OCI-M2 (cell line): Measurements from ENCODE around the gene CABLES2.
"Not testable (repeated sequence)": the region's sequence is repeated elsewhere in the genome, so short reads cannot be mapped to it uniquely, and the experiment has no call there.

Experiments
- DNase-seq: peaks from one replicate; lab custom pipeline; 2025; ENCODE audit not compliant: unreplicated experiment; lab: John Stamatoyannopoulos, UW

Gene CABLES2

DNA sequence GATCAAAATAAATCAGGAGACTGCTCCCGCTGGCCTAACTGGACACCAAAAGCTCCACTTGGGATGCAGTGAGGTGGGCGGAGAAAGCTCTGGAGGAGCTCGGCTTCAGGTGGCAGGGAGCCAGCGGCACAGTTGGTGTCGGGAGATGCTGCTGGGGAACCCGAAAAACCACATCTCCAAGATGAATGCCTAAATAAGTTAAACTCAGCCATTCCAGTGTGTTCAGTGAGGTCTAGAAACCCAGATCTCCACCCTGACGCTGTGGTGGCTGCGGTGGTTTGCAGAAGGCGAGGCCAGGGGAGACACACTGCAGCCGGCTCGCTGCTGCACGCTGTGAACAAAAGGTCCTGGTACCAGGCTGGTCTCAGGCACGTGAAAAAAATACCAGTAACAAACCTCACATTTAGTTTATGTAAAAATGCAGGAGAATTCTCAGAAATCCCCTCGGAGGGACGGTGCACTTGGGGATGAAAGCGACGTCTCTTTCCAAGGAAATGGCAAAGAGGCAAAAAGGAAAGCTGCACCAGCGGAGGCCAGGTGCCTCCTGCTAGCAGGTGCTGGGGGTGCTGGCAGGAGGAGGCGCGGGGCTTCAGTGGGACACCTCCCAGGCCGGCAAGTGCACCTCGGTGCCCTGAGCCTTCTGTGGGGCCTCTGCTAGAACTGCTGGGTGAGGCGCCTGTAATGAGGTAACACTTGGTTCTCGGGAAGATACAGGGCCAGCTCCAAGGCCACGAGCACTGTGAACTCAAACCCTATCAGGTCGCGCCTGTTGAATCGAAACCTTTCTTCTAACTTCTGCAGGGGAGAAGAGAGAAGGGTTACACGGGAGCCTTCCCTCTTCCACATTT, 16.5 kb downstream of the CABLES2 start:
- DNase-seq = no peak

DNA sequence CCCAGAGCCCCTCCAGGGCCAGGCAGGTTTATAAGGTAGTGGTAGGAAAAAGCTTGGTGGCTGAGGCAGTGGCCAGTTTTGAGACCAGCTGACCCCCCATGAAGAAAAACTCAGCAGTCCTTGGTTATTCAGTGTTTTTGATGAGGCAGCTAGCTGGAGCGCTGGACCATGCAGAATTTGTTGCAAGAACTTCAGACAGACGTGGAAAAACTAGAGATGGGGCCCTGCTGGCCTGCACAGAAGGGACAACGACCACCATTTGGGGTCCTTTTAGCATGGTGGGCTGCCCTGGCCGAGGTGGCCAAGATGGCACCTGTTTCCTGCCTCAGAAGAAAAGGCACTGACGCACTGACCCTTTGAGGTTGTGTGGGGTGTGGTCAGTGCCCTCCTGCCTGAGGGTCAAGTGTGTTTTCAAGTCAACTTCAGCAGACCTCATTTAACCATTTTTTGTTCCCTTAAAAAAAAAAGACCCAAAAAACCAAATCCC, 17.4 kb downstream of the CABLES2 start:
- no peak for DNase-seq

DNA sequence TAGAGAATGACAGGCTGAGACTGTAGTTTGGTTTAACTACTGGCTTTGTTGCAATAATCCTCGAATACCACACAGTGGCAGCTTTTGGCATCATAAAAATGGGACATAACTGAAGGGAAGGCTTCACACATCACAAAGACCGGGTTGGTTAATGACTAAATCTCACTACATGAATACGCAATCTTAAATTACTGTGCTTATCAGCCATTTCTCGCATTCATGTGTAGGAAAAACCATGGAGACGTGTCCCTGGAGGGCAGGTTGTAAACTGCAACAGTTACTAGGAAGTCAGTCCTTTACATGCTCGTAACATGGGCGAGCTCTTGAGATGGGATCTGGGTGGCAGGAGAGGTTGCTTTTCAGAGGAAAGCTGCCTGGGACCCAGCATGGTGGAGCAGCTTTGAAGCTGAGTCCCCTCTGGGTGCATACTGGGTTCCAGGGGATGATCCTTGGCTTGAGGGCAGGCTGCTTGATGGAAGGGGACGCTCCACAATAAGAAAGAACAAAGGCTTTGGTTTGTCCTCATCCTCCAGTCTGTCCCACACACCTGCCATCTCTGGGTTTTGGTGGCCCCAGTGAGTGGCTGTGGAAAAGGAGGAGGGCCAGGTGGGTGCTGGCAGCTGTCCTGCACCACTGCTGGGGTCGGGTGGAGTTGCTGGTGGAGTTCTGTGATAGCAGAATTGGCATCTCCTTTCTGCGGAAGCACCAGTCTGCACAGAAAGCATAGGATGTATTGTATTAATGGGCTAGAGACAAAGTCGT, 18.1 kb downstream of the CABLES2 start:
- no peak for DNase-seq

DNA sequence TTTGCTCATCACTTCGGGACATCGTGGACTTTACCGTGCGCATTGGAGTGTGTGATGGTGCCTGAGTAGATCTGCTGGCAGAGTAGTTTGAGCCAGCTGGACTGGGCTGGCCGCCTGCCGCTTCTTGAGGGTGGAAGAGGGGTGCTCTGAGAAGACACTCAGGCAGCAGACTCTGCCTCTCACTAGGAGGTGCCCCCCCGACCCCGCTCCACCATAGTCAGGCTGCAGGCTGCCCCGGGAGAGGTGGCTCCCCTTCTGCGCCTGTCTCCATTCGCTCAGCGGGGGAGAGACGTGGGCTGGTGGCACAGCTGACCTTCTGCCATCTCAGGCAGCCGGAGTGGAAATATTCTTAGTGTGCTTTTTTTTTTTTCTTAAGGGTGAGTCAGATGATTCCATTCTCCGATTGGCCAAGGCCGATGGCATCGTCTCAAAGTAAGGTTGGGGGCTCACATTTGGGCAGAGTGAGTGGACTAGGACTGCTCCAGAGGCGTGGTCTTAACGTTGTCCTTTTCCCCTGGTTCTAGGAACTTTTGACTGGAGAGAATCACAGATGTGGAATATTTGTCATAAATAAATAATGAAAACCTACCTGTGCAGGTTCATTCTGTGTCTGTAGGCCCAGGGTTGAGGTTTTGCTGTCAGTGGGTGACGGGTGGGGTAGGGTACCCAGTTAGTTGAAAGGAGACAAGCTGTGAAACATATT, 19.0 kb downstream of the CABLES2 start:
- no peak for DNase-seq

DNA sequence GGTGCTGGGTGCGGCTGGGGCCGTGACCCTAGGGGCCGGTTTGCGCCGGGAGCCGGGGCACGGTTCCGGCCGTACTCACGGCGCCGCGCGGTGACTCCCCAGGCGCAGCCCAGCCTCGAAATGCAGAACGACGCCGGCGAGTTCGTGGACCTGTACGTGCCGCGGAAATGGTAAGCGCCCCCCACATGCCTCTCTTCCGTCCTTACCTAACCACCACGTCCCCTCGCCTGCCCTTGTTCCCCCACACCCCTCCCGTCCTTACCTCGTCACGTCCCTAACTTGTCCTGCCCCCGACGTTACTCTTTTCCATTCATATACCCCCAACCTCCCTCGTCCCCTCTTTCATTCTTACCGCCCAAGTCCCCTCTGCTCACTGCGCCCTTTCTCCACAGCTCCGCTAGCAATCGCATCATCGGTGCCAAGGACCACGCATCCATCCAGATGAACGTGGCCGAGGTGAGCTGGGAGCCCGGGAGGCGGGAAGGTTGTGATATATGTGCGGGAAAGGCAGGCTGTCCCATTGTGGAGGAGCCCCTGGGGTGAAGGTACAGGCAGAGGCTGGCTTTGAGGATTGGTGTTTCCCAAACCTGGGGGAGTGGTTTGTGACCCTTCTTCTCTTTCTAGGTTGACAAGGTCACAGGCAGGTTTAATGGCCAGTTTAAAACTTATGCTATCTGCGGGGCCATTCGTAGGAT, 19.7 kb downstream of the CABLES2 start:
- no peak for DNase-seq

DNA sequence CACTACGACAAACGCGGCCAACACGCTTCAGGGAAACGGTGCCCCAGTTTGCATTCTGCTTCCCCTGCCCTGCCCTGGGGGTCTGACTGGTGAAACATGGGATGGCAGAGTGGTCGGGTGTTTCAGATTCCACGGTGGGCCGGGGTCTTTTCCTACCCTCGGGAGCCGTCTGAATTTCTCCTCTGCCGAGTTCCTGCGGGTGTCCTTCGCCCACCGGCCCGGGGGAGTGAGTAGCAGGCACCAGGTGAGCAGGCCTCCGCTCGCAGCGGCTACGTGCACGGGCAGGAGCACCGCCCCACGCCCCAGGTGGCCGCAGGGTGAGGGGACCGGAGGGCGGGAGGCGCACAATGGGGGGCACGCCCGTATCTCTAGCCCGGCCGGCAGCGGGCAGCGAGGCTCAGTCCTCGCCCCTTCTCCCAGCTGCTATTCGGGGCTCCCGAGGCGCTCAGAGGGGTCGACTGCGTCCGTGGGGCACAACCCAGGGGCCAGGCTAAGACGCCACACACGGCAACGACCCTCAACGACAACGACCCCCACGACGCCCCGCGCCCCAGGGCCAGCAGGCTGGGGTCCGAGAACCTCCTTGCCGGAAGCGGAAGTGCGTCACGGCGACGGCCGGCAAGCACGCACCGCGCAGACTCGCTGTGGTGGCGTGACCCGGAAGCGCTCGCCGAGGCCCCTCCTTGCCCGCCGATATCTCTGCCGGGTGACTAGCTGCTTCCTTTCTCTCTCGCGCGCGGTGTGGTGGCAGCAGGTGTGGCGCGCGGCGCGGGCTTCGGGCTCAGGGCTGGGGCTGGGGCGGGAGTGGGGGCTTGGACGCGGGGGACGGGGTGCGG, 20.5 kb downstream of the CABLES2 start, which contains the start of gene RPS21:
RPS21 (plus strand) TSS at position 721 of the 836 bp plus-strand sequence. CDS start 236 bp downstream, outside the sequence.
- DNase-seq = peak; percentile 55

DNA sequence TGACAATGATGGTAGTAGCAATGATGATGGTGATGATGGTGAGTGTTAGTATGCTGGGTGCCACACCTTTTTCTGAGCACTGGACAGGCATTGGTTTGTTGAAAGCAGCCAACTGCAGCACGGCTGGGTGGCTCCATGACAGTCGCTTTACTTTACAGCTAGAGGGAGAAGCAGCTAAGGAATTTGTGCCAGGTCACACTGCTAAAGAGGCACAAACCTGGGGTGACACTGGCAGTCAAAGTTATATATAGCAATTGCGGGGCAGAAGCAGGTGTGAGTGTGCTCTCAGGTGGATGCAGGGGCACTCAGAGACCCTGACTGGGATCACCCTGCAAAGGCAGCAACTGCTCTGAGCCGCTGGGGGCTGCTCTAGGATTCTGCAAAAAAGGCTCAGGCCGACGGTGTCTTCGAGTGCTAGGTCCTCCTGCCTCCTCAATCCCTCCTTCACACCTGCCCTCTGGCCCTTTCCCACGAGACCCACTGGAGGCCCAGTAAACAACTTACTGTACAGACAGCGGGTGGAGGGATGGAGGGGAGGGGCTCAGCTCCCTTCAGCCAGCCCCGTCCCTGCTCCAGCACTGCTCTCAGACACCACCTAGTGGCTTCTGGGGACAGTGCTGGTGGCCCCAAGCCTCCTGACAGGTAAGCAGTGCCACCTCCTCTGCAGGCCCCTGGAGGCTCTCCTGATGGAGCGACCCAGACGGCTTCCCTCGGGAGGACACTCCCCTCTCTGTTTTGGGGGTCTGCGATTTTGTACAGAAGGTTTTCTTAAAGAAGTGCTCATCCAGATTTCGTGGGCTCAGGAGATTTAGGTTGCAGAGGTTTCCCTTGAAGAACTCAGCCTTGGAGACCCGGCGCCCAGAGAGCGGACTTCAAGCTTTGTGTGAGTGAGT, 24.5 kb downstream of the CABLES2 start:
- peak; percentile 37 for DNase-seq

DNA sequence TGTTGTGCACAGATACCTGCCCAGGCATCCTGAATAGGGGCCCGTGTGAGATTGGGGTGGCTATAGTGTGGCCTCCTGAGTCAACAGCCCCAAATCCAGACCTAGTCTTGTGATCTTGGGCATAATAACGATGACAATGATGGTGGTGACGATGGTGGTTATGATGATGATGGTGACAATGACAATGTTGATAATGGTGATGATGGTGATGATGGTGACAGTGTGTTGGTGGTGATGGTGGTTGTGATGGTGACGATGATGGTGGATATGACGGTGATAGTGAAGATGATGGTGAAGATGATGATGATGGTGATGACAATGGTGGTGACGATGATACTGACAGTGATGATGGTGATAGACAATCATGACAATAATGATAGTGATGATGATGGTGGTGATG, 25.2 kb downstream of the CABLES2 start:
- no peak for DNase-seq

DNA sequence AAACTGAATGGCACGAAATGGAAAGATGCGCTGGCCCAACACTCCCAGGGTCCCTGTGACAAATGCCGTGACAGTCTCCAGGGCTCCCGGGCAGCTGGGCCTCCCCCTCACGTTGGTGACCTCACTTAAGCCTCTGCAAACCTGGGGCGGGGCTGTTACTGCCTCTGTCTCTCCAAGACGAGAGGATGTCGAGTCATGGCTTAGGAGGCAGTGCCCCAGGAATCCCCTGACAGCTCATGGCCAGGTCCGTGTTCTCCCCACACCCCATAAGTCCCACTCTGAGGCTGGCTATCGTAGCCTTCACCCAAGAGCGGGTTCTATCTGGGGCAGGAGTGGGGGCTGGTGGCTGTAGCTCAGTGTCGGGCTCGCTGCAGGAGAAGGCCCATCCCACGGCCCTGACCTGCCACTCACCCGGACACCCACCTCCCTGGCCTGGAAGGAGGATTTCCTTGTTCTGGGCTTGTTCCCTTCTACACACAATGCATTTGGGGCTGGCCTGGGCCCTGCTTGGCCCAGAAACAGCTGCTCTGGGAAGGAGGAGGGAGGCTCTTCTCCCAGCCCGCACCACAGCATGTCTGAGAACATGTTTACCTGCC, 25.8 kb downstream of the CABLES2 start:
- no peak for DNase-seq

DNA sequence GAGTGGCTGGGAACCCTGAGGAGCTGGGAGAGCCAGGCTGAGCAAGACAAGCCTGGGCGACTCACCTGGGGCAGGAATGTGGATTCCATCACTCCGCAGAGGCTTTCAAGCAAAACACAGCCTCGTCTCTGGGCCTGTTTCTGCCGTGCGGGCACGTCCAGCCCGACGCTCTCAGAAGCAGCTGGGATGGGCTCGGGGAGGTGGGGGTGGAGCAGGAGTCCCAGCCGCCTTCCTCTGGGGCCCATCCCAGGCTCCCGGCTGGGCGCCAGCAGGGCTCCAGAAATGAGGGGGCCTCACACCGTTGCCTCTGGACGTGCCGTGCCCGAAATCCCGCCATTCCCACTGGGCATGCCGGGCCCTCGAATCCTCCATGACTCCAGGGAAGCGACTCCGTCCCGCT, 28.9 kb downstream of the CABLES2 start:
- DNase-seq = no peak

DNA sequence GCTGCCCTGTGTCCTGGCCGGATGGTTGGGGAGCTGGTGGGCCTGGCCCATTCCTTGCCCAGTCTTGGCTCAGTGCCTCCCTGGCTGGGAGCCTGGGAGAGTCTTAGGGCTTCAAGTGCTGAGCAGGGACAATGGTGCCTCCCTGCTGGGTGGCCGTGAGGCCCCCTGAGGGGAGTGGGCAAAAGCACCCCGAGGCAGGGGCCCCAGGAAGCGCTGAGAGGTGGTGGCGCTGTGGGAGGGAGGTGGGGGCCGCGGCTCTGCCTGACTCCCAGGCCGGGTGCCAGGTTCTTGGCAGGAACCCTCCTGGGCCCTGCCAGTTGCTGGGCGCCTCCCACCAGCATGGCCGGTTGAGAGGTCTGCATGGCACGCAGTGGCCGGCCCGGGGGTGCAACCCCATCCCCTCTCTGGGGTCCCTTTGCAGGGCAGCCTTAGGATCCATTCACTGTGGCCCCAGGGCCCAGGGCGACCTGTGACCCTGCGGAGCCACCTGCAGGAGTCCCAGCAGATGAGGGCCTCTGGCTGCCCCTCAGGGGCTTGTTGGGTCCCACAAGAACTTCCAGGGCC, 29.4 kb downstream of the CABLES2 start:
- DNase-seq = no peak

DNA sequence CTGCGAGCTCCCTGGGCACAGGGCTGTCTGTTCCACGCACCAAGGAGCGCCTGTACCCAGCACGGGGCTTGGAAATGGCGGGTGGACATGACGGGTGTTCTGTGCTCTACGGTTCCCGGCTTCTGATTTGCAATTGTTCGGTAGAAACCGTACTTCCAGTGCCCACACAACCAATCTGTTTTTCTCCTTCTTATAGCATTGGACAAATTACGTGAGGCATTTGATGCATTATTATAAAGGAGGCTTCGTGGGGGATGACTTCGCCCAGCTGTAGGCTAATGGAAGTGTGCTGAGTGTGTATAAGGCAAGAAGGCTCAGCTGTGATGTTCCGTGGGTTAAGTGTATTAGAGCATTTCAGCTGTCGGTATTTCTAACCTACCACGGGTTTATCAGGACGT, 30.0 kb downstream of the CABLES2 start:
- DNase-seq = no peak

DNA sequence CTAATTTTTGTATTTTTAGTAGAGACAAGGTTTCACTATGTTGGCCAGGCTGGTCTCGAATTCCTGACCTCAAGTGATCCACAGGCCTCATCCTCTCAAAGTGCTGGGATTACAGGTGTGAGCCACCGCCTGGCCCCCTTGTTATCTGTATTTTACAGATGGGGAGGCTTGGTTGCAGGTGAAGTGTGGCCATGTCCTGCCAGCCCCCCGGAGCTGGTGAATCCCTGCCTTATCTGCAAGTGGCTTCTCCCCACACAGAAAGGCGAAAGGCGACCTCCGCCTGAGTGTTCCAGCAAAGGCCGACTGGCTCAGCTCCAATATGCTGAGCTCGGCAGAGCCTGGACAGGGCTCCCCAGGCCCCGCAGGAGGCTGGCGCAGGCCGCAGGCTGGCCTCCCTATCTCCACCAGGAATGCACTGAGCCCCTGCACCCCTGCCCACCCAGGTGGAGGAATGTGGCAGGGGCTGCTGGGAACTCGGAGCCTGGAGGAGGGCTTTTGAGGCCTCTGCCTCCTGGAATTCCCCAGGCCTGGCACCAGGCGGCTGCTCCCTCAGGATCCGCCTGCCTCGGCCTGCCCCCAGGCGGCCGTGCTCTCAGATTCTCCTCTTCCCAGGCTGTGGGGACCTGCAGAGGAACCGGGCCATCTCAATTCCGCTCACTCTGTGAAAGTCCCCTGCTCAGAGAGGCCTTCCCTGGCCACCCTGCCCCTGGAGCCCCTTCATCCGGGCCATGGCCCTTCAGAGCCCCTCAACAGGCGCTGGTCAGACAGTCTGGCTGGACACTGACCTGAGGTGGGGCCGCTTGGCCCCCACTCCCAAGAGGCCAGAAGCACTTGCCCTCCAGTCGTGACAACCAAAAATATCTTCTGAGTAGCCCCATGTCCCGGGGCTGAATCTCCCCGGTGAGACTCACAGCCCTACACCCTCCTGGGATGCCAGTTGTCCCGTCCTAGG, 30.7 kb downstream of the CABLES2 start:
- DNase-seq = no peak

DNA sequence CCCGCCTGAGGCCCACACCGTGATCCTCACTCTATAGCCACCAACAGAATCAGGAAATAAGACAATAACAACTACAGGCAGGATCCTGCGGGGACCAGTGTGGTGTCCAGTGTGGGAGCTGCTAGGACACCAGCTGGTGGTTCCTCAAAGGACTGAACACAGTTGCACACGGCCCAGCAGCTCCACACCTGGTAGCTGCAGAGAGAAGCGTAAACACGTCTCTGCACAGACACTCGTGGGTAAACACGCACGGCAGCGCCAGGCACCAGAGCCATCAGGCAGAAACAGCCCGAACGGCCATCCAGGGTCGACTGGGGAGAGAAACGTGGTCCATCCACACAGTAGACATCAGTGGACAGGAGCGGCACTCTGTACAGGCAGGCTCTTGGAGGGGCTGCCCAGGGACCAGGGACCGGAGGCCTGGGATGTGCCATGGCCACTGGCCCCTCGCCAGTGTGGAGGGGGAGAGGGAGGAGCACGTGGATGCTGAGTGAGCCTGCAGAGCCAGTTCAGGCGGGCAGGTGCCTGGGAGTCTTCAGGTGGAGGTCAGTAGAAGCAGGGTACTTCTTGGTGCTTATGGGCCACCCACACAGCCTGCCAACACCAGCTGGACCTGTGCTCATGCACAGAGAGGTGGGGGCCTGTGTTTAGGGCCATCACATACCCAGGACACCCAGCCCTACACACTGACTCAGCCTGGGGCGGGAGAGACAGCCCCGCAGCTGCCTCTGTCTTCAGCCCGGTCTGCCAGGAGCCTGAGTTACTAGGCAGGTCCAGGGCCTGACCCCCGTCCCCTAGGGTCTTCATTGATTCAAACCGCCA, 32.5 kb downstream of the CABLES2 start:
- DNase-seq = no peak

DNA sequence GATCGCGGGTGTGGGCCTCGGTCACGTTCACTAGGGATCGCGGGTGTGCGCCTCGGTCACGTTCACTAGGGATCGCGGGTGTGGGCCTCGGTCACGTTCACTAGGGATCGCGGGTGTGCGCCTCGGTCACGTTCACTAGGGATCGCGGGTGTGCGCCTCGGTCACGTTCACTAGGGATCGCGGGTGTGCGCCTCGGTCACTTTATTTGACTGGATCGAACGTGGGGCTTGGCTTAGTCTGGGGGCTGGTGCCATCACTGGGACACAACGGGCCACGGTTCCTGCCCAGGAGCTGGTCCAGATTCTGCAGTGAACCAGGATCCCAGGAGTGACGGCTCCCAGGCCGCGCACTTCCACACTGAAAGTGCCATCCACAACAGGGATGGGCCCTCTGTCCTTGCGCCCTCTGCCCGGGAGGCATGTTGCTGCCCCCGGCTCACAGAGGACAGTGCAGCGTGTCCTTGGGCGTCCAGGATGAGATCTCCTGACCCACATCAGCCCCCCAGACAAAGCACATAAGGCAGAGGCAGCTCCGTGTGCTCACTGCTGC, 33.4 kb downstream of the CABLES2 start:
- not testable (repeated sequence) for DNase-seq
